Stimulated activated CD8-positive, alpha-beta memory T cell treated with anti-CD3 and anti-CD28 coated beads, Interleukin-12 subunit alpha, Interleukin-12 subunit beta, amount 100 ng/mL, for 4 hours (primary cell): ENCODE measurements around the gene RSPRY1.

Experiments
- DNase-seq: peaks from one replicate; pipeline ENCODE4 v3.0.0-alpha.2; 2020; ENCODE audit warnings: low read depth

Gene RSPRY1

GRCh38 chr16:57185945-57186871, at the start of gene RSPRY1, which contains the start of gene PSME3IP1:
Gene RSPRY1, plus strand, starts transcription at chr16:57186329. Its CDS starts 18,330 bp downstream, at chr16:57204659.
Gene PSME3IP1, minus strand, starts transcription at chr16:57186039. Its CDS starts 12,185 bp downstream, at chr16:57173854.
- DNase-seq, result peak; percentile 97

DNA sequence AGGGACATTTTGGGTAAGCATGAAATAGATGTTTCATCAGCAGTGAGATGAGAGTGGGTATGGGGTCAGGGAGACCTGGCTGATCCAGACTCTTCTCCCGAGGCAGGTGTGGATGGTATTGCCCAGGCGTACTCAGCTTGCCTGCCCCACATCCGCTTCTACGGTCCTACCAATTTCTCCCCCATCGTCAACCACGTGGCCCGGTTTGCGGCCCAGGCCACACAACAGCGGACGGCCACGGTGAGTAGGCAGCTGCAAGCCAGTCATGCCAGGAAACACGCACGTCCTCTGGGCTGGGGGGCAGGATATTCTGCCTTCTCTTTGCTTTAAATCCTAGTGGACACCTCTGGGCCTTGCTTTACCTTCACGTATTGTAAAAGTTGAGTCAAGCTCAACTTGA, 49.1 kb upstream of the RSPRY1 start:
- no peak for DNase-seq

DNA sequence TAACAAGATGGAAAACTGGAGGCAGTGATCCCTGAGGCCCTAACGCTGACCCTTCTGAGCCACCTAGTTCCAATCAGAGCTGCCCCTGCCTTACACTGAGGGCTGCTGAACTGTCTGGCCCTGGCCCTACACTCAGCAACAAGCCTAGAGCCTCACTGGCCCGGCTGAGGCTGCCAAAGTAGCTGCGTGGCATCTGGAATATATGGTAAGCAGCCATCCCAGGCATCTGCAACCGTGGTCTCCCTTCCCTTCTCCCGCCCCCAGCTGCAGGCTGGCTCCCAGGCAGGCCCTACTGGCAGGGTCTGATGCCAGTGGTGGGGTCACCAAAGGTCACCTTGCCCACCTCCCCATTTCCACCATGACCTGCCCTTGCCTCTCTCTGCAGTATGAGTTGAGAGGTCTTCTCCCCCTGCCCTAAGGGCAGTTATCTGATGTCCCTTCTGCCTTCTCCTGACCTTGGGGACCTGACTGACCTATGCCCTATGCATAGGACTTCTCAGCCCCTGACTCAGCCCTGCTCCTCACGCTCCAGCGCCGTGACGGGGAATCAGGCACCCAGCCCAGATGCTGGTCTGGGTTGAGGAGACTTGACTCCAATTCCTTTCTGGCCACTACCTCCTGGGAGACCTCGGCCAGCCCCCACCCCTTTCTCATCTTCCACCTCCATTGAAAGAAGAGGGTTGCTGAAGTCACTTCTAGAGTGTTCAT, 48.4 kb upstream of the RSPRY1 start:
- no peak for DNase-seq

DNA sequence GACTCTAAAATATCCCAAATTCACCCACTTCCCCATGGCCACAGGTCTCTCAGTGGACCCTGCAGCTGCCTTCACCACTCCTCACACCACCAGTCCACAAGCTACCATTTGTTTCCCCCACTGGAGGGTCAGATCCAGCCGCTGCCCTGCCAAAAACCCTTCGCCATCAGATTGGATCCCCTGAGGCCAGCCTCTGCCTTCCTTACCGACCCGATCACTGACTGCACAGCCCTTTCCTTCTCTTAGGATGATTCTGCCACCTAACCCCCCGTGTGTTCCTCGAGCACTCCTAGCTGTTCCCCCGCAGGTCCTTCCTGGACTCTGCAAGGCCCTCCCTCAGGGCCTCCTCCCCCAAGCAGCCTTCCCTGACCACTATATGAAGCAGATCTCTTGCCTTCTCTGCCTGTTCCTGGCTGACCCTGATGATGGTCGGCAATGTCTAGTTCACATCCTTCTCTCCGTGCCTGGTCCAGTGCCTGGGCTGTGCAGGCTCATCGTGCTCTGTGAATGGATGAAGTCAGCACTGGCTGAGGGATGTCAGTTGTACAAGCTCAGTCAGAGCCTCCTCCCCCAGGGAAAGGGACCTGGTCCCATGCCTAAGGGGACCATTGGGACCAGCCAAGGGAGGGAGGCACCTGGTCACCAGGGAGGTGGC, 47.7 kb upstream of the RSPRY1 start:
- DNase-seq, result no peak

- no peak for DNase-seq
Observed at GRCh38 chr16:57140931-57141668, 45.0 kb upstream of the RSPRY1 start.

DNA sequence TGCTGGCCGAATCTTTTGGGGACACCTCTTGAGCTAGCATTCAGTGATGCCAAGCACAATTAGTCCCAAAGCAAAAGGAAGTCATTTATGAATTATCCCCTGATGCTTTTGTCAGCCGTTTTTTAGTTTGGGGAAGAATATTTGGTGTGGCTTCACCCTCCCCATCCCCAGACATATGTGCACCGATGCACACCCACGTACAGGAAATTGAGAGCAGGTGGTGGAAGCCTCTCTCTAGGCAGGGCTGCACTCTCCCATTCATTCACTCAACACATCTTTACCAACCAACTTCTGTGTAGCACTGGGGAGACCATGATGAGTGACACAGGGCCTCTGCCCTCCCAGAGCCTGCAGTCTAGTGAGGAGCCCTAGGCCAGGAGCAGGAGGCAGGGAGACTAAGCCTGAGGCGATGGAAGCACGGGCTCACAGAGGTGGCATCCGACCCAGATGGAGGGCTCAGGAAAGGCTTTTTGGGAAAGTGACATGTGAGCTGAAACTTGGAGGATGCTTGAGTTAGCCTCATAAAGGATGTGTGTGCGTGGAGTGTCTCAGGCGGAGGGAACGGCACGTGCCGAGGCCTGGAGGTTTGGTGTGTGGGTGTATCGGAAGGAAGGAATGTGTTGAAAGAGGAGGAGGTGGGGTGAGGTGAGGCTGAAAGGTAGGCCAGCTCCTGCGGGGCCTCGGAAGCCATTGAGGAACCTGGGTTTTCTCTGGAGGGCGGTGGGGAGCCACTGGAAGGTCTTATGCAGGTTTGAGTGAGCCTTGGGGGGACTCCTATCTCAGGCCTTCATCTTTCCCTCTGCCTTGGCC, 44.1 kb upstream of the RSPRY1 start:
- DNase-seq, result no peak

DNA sequence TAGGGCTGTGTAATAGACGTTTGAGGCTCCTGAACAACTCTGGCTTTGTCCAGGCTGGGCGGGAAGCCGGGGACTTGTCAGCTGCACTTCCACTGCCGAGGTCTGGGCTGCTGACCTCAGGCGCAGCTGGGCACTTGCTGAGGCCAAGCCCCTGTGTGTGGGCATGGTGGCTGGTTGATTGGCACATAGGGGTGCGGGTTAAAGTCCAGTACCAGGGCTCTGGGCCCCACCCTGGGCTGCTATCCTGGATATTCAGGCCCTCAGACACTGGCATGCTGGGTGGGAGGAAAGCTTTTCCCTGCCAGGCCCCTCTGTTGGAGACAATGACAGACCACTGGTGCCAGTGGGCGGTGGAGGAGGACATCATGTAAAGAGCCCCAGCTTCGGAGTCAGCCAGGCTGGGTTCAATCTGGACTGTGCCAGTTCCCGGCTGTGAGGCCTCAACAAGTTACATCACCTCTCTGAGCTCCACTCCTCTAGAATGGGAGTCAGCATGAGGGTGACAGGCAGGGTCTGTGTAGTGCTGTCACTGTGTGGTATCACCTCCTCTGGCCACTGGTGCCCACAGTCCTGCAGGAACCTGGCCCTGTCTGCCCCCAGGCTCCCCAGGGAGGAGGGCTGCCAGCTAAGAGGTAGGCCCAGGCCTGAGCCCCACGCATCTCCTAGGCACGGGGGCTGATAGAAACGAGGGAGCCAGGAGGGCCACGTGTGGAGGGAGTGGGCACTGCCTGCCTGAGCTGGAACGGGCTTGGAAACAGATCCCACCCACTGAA, 42.8 kb upstream of the RSPRY1 start:
- DNase-seq, result no peak

GRCh38 chr16:57144027-57144426, 42.1 kb upstream of the RSPRY1 start:
- no peak for DNase-seq

DNA sequence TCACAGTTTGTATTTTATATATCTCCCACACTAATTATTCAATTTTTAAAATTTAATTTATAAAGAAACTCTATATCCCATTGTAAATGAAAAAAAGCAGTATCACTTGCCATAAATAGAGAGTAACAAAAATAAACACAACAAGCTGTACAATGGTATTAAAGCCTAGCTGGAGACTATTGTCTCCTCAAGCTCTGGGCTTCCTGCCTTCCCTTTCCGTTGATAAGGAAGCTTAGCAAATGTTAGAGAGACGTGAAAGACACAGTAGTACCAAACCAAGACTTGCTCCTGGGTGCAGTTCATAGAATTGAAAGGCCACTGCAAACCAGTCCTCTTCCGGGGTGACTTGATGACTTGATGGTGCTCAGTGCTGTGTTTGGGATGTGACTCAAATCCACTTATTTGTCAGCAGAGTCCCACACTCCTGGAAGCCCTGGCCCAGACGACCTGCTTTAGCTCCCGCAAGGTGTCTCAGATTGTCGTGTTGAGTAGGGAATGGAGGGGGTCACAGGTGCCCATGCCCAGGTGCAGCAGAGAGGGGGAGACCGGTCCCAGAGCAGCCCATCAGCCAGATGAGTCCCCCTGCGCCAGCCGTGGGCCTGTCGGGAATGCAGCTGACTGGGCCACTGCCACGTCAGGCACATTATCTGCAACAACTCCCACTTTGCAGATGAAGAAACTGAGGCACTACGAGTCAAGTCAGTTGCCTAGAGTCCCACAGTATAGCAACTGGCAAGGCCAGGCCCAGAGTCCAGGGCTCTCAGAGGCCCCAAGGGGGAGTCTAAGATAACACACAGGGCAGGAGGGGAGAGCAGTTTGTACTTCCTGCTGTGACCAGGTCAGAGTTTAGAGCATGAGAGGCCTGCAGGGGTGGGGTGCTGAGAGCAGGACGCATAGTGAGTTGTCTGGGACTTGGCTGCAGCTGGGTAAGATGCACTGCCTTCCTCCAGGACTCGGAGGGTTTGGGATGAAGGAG, 40.8 kb upstream of the RSPRY1 start:
- no peak for DNase-seq

GRCh38 chr16:57146040-57146647, 40.0 kb upstream of the RSPRY1 start:
- DNase-seq, result no peak

DNA sequence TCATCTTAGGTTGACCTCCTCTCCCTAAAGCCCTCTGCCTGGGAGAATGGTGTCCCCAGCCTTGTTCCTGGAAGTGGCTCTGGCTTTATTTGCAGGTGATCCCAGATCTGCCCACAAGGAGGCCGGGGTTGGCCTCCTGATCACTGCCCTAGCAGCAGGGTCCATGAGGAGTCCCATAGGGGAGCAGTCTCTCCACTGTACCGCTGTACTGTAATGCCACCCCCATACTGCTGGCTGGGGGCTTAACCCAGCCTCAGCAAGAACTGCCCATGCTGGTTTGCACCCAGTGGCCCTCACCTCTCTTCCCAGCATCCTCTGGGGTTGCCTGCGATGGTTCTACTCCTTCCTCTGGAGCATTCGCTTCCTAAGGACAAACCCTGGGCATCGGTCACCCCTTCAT, 39.4 kb upstream of the RSPRY1 start:
- no peak for DNase-seq

GRCh38 chr16:57147381-57148221, 38.5 kb upstream of the RSPRY1 start:
- DNase-seq, result no peak

- no peak for DNase-seq
Observed at GRCh38 chr16:57148481-57148880, 37.6 kb upstream of the RSPRY1 start.

- DNase-seq, result no peak
Observed at GRCh38 chr16:57149391-57149790, 36.7 kb upstream of the RSPRY1 start.

DNA sequence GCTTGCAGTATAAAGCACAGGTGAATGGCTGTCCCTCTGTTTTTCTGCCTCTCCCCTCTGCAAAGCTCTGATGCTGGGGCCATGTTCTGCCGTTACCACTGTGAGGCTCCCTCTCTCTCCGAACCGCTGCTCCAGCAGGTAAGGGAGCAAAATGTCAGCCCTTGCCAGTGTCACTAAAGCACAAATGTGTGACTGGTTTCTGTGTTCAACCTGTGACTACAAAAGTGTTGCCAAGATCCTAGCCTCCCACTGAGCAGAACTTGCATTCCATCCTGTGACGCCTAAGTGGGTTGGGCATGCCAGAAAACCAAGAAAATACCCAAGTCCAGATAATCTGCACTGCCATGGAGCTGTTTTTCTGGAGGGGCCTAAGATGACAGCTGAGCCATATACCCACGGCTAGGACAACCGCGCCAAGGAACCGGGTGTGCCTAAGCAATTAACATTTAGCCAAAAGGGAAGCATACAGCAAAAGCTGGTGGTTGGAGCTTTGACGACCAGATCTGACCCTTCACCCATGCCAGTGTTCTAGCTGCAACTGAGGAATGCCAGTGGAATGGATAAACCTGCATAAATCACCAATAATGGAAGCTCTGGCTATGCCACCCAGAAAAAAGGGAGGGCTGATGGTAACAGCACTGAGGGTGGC, 35.3 kb upstream of the RSPRY1 start:
- DNase-seq, result no peak

DNA sequence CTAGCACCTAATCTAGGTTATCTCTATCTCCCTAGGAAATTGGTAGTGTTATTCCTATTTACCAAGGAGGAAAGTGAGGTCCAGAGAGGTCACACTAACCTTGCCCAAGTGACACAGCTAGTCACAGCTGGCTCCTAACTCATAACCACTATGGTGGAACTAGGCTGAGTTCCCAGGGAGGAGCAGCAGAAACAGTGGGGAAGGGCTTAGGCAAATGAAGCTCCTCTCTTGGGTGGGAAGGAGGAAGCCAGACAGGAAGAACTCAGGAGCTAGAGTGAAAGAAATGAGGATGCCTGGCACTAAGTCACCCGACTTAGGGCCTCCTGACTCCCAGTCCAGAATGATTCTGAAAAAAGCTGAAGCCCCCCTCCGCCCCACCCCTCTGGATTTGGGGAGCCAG, 34.8 kb upstream of the RSPRY1 start:
- DNase-seq, result no peak
